Right ventricle myocardium superior (tissue), 1 donor: ENCODE results near the gene MBNL2. TPM values are rescaled to one million over a fixed set of nuclear protein-coding genes. Genes with fewer than 3 reads are reported as not detected.

Experiments used
- ATAC-seq: fragments of 200-7000 bp; cut with Tn5 transposase; one replicate; pipeline ENCODE4 v1.9.1; 2020; ENCODE audit warnings: mild to moderate bottlenecking; ENCODE audit not compliant: poor library complexity
- DNase-seq: peaks from one replicate; pipeline ENCODE4 v3.0.0-alpha.2; 2020
- intact Hi-C: fragments of 100-400 bp; cut with DNase I; formaldehyde crosslinking; loops from one replicate; pipeline ENCODE4 v1.11.2; 2022
- total RNA-seq: library from RNA; stranded (reverse); fragmentation: NEBNext Ultra II Directional; extraction: Animal tissue kit (Norgen Biotek cat#: 25700); gene quantifications from one replicate; pipeline ENCODE4 v1.2.1, GENCODE V29; 2021
- donor health status: DM: no; HTN: yes; CAD: no; lungs with severe emphysema.

MBNL2 gene
- total RNA-seq, 1 donor from 2014 or later, result 69.3 TPM

GRCh38 chr13:97259798-97260714, 37.9 kb downstream of the MBNL2 start:
- DNase-seq (no peak), ATAC-seq (peak; percentile 8)
- intact Hi-C loops, result no loop called here

DNA sequence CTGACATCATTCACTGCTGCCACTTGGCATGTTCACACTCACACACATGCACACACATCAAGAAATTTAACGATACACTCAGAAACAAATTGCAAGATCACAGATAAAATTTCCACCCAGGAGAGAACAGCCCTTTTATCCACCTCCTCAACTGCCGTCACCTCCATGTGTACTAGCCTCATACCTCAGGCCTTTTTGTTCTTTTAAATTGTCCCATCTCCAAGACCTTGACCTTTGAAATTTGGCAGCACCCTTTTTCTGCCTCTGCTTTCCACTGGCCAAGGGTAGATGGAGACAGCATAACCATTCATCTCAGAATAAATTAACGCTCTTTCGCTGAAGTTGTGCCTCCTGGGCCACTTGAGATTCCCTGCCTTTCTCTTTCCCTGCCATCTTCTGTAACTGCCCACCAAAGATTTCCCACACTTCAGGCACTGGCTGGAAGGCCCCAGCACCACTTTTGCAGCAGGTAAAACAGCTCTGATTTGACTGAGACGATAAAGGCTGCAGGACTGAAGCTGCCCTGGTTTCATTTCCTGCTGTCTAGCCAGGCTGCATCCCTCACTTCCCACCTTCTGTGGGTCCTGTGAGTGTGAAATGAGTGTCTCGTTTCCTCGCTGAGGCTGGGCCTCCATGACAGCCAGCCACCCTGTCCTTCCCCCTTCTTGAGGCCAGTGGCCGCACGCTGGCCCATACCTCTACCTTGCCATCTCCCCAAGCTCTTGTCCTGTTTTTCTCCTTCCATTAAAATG, 39.3 kb downstream of the MBNL2 start:
- ATAC-seq (peak; percentile 66), DNase-seq (no peak)
- intact Hi-C loops, result no loop called here

GRCh38 chr13:97262058-97262457, 39.9 kb downstream of the MBNL2 start:
- DNase-seq (no peak), ATAC-seq (peak; percentile 5)
- intact Hi-C loops, result no loop called here

DNA sequence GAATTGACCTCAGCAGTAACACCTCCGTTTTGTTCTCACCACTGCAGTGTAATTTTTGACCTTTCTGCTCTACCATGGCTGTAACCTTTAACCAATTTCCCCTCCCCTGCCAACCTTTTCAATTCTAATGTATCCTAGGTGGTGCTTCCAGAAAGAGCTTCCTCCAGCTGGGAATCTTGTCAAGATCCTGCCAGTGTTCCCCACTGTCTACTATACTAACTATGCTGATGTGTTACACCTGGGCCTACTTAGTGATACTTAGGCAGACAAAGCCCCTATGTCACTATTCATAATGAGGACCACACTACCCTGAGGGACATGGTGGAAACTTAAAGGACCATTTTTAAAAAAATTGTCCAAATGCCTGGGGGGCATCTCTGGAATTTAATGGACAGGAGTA, 41.0 kb downstream of the MBNL2 start:
- ATAC-seq (no peak), DNase-seq (no peak)
- intact Hi-C loops, result no loop called here

DNA sequence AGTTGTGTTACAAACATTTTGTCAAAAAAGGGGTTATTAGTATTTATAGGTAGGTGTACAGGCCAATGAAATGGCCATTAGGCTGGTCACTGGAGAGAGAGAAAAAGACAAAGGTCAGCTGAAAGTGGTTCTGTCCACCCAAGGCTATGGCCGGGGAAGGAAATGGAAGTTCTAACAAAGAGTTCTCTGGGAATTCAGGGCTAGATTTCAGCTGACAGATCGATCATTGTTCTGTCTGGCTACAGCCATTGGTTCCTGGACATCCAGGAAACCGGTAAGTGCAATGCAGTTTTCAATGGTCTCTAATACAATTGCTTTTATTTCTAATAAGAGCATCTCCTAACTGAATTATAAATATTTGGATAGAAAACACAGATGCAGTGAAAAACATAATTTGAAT, 42.5 kb downstream of the MBNL2 start:
- no peak for ATAC-seq
- DNase-seq, result no peak
- intact Hi-C loops, result no loop called here

DNA sequence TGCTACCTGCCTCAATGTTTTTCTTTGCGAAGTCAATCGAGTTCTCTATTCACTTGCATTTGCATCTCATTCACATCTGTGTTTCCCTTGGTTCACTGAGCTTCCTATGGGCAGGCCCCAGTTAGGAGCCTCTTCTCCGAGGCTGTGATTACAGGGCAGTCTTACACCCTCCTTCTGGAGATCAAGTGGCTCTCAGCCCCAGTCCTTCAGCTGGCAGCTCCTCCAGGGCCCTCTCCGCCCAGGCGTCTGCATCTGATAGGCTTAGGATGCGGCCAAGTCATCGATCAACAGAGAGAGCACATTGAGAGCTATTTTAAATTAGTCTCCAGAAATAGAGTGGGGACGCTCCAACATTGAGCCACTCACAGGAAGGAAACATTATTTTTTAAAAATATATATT, 44.2 kb downstream of the MBNL2 start:
- intact Hi-C loops, result no loop called here
- DNase-seq (no peak), ATAC-seq (no peak)

GRCh38 chr13:97266772-97267417, 44.8 kb downstream of the MBNL2 start:
- DNase-seq (no peak), ATAC-seq (no peak)
- intact Hi-C loops, result no loop called here

- intact Hi-C loops, result no loop called here
- ATAC-seq (no peak), DNase-seq (no peak)
Measured at GRCh38 chr13:97267418-97268059, 45.4 kb downstream of the MBNL2 start.

DNA sequence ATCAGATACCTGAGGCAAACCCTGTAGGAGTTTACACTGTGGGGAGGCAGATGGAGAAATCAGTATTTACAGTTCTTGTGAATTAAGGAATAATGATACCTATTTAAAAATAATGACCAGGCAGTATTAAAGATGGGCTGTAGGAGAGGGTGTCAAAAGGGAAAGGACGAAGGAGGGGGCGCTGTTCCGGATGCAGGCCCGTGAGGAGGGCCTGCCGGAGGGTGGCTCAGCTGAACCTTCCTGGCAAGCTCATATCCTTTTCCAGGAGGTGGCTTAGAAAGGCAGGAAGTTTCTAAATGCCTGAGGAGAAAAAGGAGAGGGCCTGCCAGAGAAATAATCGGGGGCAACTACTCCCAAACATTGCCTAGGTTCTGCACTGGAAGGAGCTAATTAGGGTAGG, 46.6 kb downstream of the MBNL2 start:
- DNase-seq (no peak), ATAC-seq (no peak)
- intact Hi-C loops, result no loop called here

- ATAC-seq (no peak), DNase-seq (no peak)
- intact Hi-C loops, result no loop called here
Measured at GRCh38 chr13:97269603-97270002, 47.5 kb downstream of the MBNL2 start.

DNA sequence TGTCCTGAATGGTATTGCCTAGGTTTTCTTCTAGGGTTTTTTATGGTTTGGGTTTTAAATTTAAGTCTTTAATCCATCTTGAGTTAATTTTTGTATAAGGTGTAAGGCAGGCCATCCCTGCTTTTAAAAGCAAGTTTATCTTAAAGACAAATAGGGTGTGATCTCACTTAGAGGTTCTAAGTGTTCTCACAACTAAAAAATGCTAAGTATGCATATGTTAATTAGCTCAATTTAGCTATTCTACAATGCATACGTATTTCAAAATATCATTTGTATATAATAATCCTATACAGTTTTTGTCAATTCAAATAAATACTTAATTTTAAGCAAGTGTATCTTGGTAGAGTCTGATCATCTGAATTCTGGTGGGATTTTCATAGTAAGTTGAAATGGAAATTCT, 50.4 kb downstream of the MBNL2 start:
- no peak for DNase-seq
- intact Hi-C loops, result no loop called here

GRCh38 chr13:97273341-97273831, 51.3 kb downstream of the MBNL2 start:
- DNase-seq (peak; percentile 41), ATAC-seq (no peak)
- intact Hi-C loops, result no loop called here

More for the DNA sequence above, 50.4 kb downstream of the MBNL2 start:
- ATAC-seq, result no peak

- intact Hi-C loops, result no loop called here
- ATAC-seq (peak; percentile 64), DNase-seq (no peak)
Measured at GRCh38 chr13:97274829-97275649, 52.9 kb downstream of the MBNL2 start.

DNA sequence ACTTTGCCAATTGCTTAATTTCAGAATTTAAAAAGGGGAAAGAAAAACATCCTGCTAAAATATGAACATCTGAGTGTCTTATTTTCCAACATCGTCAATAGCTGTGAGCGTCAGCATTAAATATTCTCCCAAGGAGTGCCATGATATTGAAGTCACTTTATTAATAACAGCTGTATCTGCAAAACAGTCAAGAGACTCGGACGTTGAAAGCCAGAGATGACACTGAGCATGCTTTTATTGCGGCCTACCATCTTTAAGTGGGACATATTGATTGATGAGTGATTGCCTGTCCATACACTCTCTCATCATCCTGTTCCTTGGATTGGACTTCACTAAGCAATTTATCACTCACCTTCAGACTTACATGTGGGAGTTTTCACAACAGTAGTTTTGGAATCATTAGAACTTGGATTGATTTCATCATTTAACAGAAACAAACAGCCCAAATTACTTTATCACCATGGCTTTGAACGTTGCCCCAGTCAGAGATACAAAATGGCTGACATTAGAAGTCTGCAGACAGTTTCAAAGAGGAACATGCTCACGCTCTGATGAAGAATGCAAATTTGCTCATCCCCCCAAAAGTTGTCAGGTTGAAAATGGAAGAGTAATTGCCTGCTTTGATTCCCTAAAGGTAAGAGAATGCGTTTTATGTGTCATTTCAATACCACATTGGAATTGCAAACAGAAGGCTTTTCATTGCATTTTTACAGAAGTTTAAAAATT, 53.8 kb downstream of the MBNL2 start:
- intact Hi-C loops, result no loop called here
- ATAC-seq, result no peak
- DNase-seq, result no peak

GRCh38 chr13:97276862-97277269, 54.7 kb downstream of the MBNL2 start:
- DNase-seq, result no peak
- ATAC-seq, result no peak
- intact Hi-C loops, result no loop called here

DNA sequence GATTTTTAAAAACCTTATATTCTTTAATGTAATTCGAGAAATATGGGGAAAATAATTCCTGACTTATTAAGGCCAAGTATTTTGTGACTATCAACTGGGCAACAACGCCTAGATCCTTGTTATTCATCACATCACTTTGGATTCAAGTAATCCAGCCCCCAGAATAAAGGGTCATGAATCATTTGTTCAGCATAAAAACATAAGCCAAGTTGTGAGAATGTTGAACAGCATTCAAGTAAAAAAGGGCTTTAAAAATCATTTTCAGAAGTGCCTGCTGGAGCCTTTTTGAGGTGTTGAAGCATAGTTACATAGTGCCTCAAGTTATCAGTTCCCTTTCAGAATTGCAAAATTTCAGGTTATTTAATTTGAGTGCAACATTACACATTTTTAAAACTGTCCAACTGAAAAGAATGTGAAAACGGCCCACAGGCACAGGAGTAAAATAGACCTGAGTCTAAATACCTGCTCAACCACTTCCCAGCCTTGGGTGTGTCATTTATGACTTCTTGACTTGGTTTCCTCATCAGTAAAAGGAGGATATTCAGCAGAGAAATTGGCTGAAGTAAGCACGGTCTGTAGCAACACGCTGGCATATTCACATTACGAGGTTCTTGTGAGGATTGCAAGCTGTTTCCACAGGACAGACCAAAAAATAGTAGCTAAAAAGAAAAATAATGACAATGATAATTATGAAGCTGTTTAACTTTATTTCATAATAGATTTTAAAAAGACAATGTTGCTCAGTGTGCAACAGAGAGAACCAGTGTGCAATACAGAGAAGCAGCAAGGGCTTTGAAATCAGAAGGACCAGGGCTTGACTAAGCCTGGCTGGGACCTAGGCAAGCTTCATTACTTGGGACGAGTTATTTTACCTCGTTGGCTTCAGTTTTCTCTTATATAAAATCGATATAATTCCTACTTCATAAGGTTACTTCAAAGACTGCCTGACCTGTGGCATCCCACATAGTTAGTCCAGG, 56.6 kb downstream of the MBNL2 start:
- peak; percentile 55 for ATAC-seq
- intact Hi-C loops, result no loop called here
- DNase-seq, result no peak
